Fibroblast of peridontal ligament (primary cell): ENCODE data around the gene EIF5.
A peak's percentile ranks its signal among the peaks of the same experiment; 100 is the strongest.

ENCODE experiments used
- DNase-seq: peaks from one replicate; pipeline ENCODE4 v3.0.0-alpha.2; 2010; ENCODE audit errors: extremely low read depth

The EIF5 gene

DNA sequence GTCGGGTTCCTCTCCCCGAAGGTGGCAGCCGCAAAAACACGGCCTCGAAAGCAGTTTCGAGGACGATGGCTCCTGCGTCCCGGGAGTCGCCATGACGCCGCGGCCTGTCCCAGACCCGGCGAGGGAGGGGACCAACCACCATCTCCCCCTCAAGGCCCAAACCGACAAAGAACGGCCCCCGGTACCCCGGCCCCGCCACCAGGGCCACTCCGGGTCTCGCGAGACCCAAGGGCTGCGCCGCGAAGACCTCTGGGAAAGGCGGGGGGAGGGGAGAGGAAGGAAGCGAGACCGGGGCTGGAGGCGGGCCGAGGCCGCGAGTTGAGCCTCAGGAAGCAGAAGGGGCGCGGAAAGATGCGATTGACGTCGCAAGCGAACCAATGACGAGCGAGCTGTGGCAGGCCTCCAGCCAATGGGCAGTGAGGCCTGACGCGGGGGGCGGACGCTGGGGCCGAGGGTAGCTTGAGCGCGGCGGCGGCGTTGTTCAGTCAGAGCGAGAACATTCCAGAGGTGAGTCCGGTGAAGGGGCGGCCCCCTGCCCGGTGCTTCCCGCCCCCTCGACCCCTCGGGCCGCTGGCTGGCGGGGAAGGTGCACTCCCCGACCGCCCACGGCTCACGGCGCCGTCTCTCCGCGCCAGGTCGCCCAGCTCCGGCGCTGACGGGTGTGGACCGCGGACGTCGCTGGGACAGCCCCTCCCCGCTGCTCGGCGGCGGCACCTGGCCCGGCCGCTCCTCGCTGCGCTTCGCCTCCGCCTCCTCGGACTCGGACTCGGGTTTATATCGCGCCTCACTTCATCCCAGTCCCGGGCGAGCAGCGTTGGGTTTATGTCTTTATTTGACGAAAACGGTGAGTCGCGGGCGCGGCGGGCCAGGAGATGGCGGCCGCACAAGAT is at the start of gene EIF5:
EIF5 (plus strand) TSS at position 484 of the 890 bp plus-strand sequence. CDS start 1,624 bp downstream, outside the sequence.
- DNase-seq = peak; percentile 98

DNA sequence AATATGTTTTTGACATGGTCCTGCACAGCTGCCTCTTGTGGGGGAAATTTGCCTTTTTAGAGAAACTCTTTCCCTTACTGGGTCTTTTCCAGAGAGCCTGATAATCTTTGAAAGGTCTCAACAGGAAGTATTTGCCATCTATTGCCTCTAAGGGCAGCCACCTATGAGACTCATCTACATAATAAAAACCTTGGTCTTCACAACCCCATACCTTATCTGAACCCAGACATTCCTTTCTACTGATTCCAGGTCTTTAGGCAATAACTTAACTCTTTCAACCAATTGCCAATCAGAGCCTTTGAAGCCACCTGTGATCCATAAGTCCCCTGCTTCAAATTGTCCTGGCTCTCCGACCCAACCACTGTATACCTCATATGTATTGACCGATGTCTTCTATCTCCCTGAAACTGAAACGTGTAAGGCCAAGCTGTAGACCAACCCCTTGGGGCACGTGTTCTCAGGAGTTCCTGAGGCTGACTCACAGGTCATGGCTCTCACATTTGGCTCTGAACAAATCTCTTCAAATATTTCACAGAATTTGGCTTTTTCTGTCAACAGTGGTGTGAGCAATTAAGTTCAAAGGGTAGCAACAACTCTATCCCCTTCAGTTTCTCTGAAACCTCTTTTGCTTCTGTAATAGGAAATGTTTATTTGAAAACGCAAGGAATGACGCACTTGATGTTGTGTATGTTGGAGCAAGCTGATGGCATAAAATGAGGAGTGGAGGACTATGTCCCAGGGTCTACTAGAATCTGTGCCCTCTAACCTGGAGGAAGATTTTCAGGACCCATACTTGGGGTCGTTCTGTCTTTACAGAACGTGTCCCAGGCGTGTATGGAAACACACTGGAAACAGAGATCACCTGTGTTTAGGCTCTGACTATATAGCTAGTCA is 49.2 kb upstream of the EIF5 start:
- DNase-seq = peak; percentile 3

DNA sequence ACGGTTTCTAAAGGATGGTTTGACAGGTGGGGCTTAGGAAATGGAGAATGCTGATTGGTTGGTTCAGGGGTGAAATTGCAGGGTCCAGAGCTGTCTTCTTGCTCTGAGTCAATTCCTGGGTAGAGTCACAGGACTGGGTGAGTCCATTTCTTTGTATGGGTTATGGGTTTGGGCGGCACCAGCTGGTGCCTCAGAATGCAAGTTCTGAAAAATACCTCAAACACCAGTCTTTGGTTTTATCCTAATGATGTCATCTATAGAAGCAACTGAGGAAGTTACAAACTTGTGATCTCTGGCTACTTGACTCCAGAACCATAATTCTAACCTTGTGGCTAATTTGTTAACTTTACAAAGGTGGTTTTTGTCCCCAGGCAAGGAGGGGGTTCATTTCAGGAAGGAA is 47.6 kb upstream of the EIF5 start:
- no peak for DNase-seq

DNA sequence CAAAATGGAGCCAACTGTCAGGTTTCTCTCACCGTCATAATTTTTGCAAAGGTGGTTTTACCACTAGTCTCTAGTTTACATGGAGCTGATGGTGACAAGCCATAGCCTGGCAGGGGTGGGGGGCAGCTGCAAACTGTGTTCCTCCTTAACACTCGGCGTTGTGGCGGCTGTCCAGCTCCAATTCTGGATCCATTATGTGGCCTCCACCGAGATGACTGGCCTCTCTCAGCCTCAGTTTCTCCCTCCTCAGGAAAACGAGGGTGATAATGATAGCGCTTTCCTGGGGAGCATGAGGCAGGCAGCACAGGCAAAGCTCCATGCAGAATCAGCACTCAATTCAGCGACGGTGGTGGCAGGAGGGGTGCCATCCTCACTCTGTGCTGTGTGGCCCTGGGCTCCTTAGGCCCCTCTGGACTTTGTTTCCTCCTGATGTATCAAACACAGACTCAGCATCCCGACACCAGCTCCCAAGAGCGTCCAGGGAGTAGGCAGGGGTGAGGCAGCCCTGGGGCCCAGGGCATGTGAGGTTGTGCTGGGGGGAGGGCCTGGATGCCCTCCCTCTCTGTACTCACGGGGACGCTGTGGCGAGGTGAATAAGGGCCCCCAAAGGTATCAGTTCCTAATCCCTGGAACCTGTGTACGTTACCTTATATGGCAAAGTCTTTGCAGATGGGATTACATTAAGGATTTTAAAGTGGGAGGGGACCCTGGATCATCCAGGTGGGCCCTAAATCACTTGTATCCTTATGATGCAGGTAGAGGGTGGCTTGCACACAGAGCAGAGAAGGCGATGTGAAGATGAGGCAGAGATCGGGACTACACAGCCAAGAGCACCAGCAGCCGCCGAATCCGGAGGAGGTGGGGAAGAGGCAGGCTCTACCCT is 46.8 kb upstream of the EIF5 start:
- DNase-seq = no peak

DNA sequence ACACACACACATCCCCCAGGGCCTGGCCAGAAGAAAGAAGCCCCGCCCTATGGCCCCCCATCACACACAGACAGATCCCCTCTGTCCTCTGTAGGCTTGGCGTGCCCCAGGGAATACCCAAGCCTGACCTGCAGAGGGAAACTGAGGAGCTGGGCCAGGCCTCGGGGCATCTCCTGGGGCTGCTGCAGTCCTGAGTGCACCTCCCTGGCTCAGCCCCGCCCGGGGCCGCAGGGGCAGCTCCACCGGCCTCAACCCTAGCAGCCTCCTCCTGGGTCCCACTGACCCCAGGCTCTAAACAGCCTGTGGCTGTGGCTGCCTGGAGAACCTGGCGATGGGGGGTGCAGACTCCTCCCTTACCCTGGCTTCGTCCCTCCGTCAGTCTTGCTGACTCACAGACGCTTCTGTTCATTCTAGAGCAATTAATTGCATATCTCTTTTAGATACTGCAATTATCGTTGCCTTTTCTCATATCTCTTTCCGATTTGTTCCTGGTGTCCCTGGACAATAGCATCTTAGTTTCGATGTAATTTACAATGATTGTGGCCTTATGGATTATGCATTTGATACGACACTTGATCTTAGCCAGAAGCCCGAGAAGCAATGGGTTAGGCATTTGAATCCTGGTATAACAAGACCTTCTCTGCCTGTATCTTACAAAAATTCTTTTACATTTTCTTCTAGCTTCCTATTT is 45.8 kb upstream of the EIF5 start:
- DNase-seq = no peak

DNA sequence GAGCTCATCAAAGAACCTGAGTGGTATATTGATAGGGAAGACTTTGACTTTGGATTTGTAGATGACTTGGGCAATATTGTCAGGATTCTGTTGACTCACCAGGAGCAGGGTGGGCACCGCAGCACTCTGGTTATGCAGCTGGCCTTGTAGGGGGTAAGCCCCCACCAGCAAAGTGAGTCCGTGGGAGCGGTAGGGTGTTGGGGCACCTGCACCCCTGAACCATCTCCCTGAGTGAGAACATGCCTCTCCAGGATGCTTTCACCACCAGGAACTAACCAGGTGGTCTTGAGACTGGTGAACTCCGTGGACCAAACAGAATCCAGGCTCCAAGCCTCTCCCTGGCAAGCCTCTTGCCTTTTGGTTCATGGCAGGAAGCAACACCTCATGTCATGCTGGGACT is 44.0 kb upstream of the EIF5 start:
- no peak for DNase-seq

DNA sequence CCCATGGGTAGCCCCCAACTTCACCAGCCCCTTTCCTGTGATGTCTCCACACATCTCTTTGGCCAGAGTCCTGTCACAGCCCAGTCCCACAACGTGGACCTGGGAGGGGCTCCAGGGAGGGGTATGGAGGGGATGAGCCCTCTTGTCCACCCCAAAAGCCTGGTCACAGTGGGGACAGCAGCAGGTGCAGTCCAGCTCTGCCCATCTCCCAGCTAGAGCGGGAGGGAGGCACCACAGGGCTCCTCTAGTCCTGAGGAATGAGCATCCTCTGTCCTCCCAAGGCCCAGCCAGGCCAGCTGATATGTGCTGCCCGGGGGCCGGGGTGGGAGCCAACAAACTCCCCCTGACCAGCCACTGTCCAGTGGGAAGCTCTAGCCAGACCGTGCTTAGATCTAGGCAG is 43.5 kb upstream of the EIF5 start:
- DNase-seq = no peak

DNA sequence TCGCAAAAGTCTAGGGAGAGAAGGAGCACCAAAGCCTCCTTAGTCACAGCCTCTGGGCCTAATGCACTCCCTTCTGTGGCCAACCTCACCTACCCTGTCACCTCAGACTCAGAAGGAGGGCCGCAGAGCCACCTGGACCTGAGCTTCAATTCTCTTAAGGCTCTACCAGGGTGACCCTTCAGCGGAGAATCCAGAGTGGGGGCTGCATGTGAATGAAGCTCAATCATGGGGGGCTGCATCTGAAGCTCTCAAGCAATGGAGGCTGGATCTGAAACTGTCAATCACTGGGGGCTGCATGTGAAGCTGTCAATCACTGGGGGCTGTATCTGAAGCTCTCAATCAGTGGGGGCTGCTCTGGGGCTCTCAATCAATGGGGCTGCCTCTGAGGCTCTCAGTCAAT is 43.1 kb upstream of the EIF5 start:
- DNase-seq = no peak

DNA sequence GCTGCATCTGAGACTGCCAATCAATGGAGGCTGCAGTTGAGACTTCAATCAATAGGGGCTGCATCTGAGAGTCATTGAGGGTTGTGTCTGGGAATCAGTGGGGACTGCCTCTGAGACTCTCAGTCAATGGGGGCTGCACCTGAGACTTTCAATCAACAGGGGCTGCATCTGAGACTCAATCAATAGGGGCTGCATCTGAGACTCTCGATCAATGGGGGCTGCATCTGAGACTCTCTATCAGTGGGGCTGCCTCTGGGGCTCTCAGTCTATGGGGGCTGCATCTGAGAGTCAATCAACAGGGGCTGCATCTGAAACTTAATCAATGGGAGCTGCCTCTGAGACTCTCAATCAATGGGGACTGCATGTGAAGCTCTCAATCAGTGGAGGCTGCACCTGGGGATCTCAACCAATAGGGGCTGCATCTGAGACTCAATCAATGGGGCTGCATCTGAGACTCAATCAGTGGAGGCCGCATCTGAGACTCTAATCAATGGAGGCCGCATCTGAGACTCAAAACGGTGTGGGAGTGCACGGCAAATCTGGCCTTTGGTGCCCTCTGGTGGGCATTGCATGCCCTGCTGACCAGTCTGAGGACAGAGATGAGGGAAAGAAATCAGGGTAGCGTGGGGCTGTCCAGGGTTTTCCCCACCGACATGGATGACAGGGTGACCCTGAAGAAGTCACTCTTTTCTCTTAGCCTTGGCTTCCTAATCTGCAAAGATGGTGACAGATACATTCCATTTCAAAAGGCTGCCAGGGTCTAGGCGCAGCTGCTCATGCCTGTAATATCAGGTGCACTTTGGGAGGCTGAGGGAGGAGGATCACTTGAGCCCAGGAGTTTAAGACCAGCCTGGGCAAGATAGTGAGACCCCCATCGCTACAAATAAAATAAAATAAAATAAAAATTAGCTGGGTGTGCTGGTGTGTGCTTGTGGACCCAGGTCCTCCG is 41.3 kb upstream of the EIF5 start:
- DNase-seq = peak; percentile 69

DNA sequence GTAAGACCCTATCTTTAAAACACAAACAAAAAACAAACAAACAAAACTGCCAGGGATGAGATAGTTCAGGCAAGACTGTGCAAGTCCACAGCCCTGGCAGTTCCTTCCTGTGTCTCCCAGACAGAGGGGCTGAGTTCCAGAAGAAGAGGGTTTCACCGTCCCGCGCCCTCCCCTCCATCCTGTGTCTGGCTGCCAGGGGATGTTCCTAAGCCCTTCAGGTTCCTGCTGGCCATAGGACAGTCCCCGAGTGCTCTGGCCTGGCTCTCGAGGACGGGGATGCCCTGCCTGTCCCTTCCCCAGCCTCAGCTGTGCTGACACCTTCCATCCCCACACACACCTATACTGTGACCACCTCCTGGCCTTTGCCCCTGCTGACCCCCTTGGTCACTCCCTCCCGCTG is 40.6 kb upstream of the EIF5 start:
- no peak for DNase-seq

DNA sequence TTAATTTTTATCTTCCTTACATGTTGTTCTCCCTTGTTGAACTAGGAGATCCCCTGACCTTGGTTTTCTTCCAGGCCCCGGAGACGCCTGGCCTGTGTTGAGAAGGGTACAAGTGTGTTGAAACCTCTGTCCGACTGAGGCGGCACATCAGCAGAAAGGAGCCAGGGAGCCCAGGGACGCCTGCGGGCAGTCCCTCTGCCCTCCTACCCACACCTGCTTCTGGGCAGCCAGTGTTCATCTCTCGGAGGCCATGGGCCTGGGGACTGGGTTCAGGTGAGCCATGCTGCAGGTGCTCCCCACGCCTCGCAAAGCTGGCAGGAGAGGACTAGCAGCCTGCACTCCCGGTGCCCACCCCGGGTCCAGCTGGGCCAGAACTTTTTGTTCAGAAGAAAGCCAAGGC is 39.9 kb upstream of the EIF5 start:
- DNase-seq = no peak

DNA sequence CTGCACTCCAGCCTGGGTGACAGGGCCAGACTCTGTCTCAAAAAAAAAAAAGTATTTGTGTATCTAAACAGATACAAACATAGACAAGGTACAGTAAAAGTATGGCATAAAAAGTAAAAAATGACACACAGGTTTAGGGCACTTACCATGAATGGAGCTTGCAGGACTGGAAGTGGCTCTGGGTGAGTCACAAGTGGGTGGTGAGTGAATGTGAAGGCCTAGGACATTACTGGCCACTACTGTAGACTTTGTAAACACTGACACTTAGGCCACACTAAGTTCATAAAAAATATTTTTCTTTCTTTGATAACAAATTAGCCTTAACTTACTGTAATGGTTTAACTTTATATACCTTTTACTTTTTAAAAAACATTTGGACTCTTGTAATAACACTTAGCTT is 38.0 kb upstream of the EIF5 start:
- DNase-seq = peak; percentile 19

DNA sequence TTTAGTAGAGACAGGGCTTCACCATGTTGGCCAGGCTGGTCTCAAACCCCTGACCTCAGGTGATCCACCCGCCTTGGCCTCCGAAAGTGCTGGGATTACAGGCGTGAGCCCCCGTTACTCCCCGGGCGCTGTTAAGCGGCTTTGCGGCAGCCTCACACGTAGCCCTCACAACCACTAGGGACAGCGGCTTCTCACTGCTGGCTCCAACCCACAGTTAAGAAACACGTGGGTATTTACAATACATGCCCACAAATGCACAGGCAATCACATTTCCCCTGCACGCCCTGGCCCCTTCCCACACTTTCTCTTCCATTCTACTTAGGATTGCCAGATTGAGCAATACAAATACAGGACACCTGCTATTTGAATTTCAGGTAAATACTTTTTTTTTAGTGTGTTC is 37.0 kb upstream of the EIF5 start:
- peak; percentile 23 for DNase-seq

DNA sequence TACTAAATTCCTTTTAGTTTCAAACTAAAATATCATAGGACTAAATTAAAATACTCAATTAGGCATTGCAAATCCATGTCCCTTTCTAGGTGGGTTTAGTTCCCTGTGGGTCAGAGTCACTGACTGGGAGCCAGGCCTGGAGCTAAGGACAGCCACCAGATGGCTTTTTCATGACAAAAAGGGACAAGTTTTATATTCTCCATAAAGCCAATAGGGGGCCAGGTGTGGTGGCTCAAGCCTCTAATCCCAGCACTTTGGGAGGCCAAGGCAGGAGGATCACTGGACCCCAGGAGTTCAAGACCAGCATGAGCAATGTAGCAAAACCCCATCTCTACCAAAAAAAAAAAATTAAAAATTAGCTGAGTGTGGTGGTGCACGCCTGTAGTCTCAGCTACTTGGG is 35.4 kb upstream of the EIF5 start:
- no peak for DNase-seq

DNA sequence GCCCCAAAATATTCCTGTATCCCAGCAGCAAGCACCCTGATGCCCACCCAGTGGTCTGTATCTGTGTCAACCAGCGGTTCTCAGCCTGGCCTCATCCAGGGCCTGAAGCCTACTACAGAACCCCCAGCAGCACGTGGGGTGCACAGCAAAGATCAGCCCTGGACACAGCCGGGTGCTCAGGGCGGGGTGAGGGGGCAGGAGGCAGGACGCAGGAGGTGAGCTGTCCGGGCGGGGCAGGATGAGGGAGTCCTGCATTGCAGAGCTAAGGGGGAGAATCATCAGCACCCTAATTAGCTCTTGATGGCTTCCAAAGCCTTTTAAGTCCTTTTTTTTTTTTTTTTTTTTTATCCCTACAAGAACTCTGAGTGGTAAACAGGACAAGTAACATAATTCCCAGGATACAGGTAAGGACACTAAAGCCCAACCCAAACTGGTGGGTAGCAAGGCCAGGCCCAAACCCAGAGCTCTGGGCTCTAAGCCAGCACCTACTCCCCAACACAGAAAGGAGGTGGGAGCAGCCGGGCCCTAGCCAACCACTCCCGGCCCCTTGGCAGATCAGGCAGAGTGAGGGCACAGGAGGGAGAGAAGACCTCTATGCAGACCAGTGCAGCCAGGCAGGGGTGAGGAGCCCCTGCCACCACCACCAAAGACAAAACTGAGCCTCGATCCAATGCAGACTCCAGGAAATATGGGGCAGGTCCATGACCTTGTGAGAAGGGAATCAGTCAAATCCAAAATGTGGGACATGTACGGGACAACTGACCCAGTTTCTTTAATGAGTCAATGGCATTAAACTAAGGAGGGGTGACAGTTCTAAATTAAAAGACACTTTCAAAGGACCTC is 32.3 kb upstream of the EIF5 start:
- no peak for DNase-seq

DNA sequence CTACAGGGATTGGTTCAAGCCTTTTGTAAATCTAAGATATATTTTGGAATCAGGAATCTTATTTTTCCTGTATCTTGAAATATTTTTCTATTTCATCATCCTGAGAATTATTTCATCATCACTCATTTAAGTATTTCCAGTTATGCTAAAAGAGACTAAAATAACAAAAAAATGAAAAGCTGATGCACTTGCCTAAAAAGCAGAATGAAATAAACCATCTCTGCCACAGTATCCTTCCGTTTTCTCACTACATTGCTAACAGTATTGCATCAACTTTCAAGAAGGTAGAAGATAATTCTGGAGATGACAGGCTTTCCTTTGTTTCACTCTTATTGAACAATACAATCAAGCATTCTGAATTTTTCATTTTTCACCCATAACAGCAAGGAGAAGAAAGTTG is 31.1 kb upstream of the EIF5 start:
- DNase-seq = peak; percentile 64

DNA sequence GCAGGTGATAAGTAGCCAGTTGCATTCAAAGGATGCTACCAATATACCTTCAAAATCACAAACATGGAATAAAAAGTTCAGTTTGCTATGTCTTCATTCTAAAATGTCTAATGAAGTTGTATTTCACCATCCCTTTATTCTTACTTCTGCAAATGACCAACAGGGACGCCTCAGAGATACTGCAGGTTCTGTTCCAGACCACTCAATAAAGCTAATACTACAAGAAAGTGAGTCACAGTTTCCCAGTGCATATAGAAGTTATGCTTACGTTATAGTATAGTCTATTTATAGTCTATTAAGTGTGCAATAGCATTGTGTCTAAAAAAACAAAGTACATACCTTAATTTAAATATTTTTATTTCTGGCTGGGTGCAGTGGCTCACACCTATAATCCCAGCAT is 29.3 kb upstream of the EIF5 start:
- DNase-seq = no peak

DNA sequence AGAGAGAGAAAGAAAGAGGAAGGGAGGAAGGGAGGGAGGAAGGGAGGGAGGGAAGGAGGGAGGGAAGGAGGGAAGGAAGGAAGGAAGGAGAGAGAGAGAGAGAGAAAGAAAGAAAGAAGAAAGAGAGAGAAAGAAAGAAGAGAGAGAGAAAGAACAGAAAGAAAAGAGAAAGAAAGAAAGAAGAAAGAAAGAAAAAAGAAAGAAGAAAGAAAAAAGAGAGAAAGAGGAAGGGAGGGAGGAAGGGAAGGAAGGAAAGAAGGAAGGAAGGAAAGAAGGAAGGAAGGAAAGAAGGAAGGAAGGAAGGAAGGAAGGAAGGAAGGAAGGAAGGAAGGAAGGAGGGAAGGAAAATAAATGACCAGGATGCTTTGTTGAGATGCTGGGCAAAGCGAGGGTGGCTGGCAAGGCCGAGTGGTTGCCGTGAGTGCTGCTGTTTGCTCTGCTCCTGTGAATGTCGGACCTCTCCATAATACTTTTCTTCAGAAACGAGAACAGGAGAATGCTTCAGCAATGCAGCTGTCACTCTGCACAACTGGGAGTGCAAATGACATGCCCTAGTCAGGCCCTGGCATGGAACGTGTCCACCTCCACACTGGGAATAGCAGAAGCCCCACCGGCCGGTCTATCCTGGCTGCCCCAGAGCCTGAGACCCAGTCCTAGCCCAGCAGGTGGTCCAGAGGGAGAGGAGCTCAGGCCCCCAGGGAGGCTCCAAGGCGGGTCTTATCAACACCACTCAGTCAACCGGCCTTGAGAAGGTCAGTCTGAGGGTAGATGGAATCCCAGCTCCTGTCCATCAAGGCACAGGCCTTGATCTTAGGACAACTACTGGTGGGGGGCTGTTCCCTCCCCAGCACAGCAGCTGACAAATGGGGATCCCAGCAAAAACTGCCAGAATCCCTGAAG is 25.1 kb upstream of the EIF5 start:
- DNase-seq = no peak
